ENCODE measurements around the gene OPTC.

DNA sequence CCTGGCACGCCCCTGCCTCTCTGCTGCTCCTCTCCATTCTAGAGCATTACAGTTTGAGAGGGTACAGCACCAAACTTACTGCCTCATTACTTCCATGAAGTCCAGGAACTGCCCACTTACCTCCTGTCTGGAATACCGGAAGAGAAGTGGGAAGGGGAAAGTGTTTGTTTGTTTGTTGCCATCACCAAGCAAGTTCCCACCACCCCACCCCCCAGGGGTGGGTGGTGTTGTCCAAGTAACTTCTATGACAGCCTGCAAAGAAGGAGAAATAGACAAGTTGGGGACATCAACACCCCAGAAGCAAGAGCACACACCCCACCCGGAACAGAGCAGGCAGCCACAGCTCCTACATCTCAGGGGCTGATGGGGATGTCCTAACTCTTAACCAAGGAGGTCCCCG is 18.0 kb downstream of the OPTC start:
- TF ChIP-seq POLR2A (IDR thresholded peaks at IDR 0.05; ENCODE audit: low read depth, low read length) (no peak), POLR2AphosphoS5 (IDR thresholded peaks at IDR 0.05; ENCODE audit: low read depth, low read length) (no peak)
